GM10266 (cell line): ENCODE results near the gene P2RY11.
A peak's percentile ranks its signal among the peaks of the same experiment; 100 is the strongest.

Experiments used
- DNase-seq: peaks from one replicate; pipeline ENCODE4 v3.0.0; 2012; ENCODE audit errors: extremely low spot score
- TF ChIP-seq, protein P1 (sequence below): IDR thresholded peaks from 2 replicates; pipeline ENCODE4 v1.5.1; 2012; ENCODE audit warnings: mild to moderate bottlenecking, low read depth; ENCODE audit not compliant: control insufficient read depth, insufficient read depth; ENCODE audit errors: missing control alignments

P2RY11 gene

DNA sequence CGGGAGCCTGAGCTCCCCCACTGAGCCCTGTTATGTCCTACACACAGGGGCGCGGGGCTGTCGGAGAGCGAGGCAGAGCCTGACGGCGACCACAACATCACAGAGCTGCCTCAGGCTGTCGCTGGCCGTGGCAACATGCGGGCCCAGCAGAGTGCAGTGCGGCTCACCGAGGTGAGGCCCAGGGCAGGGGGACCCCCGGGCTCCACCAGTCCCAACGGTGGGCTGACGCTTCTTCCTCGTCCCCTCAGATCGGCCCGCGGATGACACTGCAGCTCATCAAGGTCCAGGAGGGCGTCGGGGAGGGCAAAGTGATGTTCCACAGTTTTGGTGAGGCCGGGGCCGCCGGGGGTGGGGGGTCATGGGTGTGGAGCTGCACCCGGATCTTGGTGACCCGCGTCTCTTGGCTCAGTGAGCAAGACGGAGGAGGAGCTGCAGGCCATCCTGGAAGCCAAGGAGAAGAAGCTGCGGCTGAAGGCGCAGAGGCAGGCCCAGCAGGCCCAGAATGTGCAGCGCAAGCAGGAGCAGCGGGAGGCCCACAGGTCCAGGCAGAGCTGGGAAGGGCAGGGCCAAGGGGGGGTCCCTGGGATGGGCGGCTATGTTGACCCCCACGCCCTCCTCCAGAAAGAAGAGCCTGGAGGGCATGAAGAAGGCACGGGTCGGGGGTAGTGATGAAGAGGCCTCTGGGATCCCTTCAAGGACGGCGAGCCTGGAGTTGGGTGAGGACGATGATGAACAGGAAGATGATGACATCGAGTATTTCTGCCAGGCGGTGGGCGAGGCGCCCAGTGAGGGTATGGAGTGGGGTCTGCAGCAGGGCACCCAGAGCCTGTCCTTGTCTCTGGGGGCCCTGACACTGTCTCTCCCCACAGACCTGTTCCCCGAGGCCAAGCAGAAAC, 1.2 kb upstream of the P2RY11 start:
- TF ChIP-seq, protein P1, sequence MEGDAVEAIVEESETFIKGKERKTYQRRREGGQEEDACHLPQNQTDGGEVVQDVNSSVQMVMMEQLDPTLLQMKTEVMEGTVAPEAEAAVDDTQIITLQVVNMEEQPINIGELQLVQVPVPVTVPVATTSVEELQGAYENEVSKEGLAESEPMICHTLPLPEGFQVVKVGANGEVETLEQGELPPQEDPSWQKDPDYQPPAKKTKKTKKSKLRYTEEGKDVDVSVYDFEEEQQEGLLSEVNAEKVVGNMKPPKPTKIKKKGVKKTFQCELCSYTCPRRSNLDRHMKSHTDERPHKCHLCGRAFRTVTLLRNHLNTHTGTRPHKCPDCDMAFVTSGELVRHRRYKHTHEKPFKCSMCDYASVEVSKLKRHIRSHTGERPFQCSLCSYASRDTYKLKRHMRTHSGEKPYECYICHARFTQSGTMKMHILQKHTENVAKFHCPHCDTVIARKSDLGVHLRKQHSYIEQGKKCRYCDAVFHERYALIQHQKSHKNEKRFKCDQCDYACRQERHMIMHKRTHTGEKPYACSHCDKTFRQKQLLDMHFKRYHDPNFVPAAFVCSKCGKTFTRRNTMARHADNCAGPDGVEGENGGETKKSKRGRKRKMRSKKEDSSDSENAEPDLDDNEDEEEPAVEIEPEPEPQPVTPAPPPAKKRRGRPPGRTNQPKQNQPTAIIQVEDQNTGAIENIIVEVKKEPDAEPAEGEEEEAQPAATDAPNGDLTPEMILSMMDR: no peak
- DNase-seq: no peak

DNA sequence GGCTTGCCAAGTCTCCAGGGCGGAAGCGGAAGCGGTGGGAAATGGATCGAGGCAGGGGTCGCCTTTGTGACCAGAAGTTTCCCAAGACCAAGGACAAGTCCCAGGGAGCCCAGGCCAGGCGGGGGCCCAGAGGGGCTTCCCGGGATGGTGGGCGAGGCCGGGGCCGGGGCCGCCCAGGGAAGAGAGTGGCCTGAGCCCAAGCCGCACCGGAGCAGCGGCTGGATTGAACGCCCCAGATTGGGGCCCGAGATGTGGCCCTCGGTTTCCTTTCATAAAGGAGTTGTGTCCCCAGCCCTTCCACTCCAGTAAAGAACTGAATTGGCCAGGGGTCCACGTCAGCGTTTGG, 548 bp upstream of the P2RY11 start:
- DNase-seq: no peak
- TF ChIP-seq, protein P1: no peak

DNA sequence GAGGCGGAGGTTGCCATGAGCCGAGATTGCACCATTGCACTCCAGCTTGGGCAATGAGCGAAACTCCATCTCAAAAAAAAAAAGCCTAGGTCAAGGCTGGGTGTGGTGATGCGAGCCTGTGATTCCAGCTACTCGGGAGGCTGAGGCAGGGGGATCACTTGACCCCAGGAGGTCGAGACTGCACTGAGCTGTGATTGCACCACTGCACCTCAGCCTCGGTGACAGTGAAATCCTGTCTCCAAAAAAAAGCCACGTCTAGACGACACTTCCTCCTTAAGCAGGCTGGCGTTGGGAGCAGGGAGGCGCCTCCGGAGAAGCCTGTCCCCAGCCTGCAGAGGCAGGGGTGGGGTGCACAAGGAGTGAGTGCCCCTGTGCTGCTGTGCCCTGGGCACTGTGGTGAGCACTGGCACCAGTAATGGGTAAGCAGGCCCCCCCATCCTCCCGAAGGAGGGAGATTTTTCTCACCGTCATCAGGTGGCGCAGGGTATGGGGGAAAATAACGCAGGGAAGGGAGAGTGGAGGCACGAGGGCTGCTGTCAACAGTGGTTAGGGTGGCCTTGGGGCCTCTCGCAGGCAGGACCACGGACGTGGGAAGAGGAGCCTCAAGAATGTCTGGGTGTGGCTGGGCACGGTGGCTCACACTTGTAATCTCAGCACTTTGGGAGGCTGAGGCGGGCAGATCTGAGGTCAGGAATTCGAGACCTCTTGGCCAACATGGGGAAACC, 706 bp downstream of the P2RY11 start:
- TF ChIP-seq, protein P1: no peak
- no peak for DNase-seq

DNA sequence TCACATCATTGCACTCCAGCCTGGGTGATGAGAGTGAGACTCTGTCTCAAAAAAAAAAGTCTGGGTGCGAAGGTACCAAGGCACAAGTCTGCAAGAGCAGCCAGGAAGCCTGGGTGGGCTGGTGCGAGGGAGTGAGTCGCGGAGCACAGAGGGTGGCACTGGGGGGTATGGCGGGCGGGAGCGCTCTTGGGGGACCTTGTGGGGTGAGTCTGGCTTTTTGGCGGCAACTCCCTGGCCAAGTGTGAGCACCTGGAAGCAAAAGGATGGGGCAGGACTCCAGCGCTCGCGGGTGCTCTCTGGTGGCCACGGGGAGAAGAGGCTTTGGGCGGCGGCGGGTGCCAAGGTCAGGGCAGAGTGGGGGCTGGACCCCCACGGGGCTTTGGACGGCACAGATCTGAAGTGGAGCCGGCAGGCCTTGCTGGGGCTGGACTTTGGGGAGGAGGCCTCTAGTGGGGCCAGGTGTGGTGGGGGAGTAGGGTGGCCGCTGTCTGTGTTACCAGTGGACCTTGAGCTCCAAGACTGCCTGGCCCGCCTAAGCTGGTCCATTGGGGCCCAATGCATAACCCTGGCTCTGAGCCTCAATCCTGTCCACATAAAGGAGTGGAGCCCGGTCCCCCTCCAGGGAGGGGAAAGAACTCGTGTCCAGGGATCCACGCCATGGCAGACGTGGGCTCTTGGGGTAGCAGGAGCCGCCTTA, 1.6 kb downstream of the P2RY11 start:
- TF ChIP-seq, protein P1: peak; percentile 83
- DNase-seq: peak; percentile 73

DNA sequence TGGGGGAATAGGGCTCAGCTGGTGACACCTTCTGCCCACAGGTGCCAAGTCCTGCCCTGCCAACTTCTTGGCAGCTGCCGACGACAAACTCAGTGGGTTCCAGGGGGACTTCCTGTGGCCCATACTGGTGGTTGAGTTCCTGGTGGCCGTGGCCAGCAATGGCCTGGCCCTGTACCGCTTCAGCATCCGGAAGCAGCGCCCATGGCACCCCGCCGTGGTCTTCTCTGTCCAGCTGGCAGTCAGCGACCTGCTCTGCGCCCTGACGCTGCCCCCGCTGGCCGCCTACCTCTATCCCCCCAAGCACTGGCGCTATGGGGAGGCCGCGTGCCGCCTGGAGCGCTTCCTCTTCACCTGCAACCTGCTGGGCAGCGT, 2.1 kb downstream of the P2RY11 start:
- TF ChIP-seq, protein P1: no peak
- DNase-seq: no peak

DNA sequence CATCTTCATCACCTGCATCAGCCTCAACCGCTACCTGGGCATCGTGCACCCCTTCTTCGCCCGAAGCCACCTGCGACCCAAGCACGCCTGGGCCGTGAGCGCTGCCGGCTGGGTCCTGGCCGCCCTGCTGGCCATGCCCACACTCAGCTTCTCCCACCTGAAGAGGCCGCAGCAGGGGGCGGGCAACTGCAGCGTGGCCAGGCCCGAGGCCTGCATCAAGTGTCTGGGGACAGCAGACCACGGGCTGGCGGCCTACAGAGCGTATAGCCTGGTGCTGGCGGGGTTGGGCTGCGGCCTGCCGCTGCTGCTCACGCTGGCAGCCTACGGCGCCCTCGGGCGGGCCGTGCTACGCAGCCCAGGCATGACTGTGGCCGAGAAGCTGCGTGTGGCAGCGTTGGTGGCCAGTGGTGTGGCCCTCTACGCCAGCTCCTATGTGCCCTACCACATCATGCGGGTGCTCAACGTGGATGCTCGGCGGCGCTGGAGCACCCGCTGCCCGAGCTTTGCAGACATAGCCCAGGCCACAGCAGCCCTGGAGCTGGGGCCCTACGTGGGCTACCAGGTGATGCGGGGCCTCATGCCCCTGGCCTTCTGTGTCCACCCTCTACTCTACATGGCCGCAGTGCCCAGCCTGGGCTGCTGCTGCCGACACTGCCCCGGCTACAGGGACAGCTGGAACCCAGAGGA, 2.6 kb downstream of the P2RY11 start:
- DNase-seq: no peak
- TF ChIP-seq, protein P1: no peak
